Measurements from ENCODE around the gene TPH1. TPM values are rescaled to one million over a fixed set of nuclear protein-coding genes. Genes with fewer than 3 reads are reported as not detected.

TPH1 gene
- total and polyA plus RNA-seq, 10 of the 15 experiments (the other 5 are each of a cell fraction or from before 2014, with no cell fraction given) = 0.05 to 0.82 (median 0.29) TPM

GRCh38 chr11:18036456-18036855 is 9.6 kb downstream of the TPH1 start (continued):
- TF ChIP-seq NFIC (IDR thresholded peaks at IDR 0.05; ENCODE audit: low read depth, low read length) = no peak
- TF ChIP-seq, protein P1, sequence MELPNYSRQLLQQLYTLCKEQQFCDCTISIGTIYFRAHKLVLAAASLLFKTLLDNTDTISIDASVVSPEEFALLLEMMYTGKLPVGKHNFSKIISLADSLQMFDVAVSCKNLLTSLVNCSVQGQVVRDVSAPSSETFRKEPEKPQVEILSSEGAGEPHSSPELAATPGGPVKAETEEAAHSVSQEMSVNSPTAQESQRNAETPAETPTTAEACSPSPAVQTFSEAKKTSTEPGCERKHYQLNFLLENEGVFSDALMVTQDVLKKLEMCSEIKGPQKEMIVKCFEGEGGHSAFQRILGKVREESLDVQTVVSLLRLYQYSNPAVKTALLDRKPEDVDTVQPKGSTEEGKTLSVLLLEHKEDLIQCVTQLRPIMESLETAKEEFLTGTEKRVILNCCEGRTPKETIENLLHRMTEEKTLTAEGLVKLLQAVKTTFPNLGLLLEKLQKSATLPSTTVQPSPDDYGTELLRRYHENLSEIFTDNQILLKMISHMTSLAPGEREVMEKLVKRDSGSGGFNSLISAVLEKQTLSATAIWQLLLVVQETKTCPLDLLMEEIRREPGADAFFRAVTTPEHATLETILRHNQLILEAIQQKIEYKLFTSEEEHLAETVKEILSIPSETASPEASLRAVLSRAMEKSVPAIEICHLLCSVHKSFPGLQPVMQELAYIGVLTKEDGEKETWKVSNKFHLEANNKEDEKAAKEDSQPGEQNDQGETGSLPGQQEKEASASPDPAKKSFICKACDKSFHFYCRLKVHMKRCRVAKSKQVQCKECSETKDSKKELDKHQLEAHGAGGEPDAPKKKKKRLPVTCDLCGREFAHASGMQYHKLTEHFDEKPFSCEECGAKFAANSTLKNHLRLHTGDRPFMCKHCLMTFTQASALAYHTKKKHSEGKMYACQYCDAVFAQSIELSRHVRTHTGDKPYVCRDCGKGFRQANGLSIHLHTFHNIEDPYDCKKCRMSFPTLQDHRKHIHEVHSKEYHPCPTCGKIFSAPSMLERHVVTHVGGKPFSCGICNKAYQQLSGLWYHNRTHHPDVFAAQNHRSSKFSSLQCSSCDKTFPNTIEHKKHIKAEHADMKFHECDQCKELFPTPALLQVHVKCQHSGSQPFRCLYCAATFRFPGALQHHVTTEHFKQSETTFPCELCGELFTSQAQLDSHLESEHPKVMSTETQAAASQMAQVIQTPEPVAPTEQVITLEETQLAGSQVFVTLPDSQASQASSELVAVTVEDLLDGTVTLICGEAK (IDR thresholded peaks at IDR 0.05; ENCODE audit: borderline replicate concordance) = no peak
- TF ChIP-seq SIN3A (IDR thresholded peaks at IDR 0.05; ENCODE audit: low read depth, low read length) = no peak
- no peak for TF ChIP-seq EZH2 (IDR thresholded peaks at IDR 0.05; ENCODE audit: borderline replicate concordance, control insufficient read depth, low read depth, low read length)
- TF ChIP-seq, protein P2, sequence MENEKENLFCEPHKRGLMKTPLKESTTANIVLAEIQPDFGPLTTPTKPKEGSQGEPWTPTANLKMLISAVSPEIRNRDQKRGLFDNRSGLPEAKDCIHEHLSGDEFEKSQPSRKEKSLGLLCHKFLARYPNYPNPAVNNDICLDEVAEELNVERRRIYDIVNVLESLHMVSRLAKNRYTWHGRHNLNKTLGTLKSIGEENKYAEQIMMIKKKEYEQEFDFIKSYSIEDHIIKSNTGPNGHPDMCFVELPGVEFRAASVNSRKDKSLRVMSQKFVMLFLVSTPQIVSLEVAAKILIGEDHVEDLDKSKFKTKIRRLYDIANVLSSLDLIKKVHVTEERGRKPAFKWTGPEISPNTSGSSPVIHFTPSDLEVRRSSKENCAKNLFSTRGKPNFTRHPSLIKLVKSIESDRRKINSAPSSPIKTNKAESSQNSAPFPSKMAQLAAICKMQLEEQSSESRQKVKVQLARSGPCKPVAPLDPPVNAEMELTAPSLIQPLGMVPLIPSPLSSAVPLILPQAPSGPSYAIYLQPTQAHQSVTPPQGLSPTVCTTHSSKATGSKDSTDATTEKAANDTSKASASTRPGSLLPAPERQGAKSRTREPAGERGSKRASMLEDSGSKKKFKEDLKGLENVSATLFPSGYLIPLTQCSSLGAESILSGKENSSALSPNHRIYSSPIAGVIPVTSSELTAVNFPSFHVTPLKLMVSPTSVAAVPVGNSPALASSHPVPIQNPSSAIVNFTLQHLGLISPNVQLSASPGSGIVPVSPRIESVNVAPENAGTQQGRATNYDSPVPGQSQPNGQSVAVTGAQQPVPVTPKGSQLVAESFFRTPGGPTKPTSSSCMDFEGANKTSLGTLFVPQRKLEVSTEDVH (IDR thresholded peaks at IDR 0.05; ENCODE audit: low read depth, partially characterized antibody) = no peak
- no peak for TF ChIP-seq ZNF207 (IDR thresholded peaks at IDR 0.05; ENCODE audit: borderline replicate concordance)
- no peak for TF ChIP-seq MLLT1 (IDR thresholded peaks at IDR 0.05)
- TF ChIP-seq MAX (IDR thresholded peaks at IDR 0.05; ENCODE audit: low read depth, low read length) = no peak
- TF ChIP-seq BACH1 (IDR thresholded peaks at IDR 0.05; ENCODE audit: borderline replicate concordance) = no peak
